HG03565 (cell line): Measurements from ENCODE around the gene LIG1.
"Not testable (repeated sequence)": the region's sequence is repeated elsewhere in the genome, so short reads cannot be mapped to it uniquely, and the experiment has no call there.

Source experiments
- ATAC-seq: cut with Tn5 transposase; IDR thresholded peaks from one replicate; pipeline ENCODE4 v1.9.1; 2021; ENCODE audit warnings: mild to moderate bottlenecking, moderate library complexity; ENCODE audit not compliant: unreplicated experiment

Gene LIG1

DNA sequence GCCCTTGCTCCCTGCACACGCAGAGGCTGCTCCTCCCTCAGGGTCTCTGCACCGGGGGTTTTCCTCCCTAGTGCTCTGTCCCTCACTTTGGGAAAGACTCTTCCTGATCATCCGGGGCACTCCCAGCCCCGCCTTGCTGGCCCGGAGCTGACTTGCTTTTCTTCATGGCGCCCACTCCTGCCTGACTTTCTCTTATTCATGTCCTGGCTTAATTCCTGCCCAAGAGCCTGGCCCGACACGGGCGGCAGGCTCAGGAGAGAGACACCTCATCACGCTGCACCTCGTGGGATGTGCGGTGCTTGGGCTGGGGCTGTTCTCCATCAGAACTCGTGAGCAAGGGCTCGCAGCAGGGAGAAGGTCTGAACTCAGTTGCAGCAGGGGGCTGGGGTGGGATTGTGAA is 47.7 kb downstream of the LIG1 start:
- no peak for ATAC-seq

DNA sequence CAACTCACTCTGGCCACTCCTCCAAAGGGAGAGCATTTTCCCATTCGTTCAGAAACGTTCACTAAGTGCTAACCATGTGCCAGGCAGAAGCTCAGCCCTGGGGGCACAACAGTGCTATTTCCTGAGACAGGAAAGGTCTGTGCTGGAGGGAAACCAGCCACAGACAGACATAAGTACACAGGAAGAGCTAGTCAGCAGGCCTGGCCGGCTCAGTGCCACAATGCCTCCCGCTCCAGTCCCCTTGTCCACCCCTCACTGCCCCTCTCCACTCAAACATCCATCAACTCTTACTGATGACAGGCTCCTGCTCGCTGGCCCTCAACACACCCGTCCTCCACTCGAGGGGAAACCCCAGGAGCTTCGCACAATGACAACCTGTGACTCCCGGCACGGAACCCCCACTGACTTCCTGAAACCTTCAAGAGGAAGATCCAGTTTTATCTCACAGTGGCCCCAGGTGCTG is 48.2 kb downstream of the LIG1 start:
- ATAC-seq, result no peak

DNA sequence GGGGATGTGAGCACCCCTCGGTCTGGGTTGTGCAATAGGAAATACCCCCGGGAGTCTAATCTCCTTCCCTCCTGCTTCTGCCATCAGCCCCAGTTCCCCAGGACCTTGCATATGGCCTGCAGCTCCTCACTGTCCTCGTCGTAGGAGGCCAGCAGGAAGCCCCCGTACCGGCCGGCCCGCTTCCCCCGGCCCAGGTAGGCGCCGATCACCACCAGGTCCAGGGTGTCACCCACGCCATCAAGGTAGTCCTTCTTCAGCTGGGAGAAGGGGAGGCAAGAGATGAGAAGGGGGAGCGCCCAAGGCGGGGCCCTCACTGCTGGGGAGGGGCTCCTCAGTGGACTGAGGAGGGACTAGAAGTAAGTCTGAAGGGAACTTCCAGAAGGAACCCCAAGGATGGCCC is 49.1 kb downstream of the LIG1 start:
- no peak for ATAC-seq

DNA sequence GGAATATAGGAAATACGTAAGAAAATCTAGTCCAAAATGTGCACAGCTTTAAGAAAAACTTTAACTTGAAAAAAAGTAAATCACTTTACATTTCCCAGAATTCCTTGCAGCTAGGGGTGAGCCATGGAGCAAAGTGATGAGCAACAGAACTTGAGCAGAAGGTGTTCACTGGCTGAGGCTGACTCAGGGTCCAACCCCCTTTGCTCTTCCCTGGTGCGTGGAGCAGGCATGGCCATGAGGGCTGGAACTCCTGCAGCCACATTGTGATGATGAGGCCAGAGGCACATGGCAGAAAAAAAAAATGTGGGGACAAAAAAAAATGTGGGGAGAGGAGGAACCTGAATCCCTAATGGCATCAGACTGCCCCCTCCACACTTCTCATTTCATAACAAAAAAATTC is 49.6 kb downstream of the LIG1 start:
- ATAC-seq, result no peak

DNA sequence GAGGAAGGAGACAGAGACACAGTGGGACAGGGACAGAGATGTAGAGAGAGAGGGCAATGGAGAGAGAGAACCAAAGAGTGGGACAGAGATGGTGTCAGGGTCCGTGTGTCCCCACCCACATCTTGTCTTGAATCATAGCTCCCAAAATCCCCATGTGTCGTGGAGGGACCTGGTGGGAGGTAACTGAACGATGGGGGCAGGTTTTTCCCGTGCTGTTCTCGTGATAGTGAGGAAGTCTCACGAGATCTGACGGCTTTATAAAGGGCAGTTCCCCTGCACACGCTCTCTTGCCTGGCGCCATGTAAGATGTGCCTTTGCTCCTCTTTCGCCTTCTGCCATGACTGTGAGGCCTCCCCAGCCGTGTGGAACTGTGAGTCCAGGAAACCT is 52.0 kb downstream of the LIG1 start:
- no peak for ATAC-seq

DNA sequence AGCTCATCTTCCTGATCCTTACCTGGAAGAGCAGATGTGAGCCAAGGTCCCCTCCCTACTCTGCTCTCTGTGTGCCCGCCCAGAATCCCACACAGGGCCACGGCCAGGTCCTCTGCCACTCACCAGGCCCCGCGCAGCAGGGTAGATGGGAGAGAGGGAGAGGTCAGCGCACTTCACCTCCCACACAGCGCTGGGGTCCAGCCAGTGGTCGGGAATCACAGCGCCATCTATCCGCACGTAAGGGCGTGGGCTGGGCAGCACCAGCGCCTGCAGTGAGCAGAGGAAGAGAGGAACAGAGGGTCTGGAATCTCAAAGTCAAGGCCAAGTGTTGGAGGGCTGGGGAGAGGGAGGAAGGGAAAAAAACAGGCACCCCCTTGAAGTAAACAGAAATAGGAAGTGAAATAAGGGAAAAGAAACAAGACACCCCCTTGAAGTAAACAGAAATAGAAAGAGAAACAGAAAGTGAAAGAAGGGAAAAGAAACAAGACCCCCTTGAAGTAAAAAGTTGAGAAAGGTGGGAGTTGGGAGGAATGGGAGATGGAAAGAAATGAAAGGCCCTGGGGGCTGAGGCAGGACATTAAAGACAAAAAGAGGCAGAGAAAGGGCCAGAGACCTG is 52.5 kb downstream of the LIG1 start:
- no peak for ATAC-seq

DNA sequence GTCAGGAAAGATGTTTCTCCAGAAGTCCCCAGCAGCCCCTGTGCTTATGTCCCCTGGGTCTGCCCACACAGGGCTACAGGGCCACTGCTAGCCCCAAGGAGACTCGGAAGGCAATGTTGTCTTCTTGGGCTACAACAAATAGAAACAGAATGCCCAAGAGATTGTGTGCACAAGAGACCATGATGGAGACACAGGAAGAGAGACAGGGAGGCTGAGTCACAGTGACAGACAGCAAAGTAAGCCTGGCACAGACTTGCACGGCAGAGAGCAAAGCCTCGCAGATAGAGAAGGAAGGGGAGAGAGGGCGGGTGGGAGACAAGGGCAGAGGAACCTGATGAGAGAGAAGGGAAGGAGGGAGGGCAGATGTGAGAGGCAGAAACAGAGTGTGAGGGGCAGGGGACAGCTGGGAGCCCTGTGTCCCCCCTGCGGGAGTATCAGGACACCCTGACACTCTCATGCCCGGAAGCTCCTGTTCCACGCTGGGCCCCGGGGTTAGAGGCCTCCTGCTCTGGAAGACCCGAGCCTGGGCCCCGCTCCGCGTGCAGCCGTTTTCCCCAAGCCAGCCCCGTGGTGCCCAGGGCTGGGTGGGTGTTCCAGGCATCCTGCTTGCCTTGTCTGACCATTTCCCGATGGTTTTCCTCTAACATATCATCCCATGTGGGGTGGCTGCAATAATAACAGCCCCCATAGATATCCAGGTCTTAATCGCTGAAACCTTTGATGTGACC is 56.8 kb downstream of the LIG1 start:
- ATAC-seq, result no peak

DNA sequence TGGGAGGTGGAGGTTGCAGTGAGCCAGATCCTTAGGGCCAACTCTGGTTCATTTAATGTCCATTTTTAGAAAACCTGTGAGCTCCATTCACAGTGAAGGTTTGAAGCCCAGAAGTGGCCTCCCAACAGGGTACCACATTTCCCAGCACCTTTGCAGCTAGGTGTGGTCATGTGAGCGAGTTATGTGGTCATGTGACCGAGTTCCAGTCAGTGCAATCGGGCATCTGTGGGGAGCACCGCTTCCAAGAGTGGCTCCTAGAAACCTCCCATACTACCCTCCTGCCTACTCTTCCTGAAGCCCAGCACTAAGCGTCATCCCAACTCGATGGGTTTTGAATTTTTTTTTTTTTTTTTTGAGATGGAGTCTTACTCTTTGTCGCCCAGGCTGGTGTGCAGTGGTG is 58.9 kb downstream of the LIG1 start:
- ATAC-seq, result no peak

DNA sequence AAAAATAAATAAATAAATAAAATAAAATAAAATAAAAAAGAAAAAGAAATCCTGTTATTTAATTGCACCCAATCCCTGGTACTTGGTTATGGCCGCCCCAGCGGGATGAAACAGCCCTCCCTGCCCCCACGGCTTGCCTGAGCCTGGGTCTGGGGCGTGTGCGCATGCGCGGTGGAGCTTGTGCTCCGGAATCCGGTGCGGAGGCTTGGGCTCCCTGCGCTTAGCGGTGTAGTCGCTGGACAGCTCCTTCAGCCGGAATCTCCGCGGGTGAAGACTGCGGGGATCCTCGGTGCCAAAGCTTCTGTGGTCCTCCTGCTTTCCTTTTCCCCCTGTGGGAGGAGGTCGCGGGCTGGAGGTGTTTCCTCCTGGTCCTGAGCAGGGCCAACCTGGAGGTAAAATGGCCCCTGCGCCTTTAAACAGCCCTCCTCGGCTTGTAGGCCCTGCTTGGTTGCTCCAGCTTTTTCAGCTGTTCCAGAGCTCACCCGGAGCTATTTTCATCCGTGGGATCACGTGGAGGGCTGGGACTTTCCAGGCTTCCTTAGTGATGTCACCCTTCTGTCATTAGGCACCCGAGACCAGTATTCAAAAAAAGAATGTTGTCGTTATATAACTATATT is 59.7 kb downstream of the LIG1 start, which contains the start of gene PLA2G4C:
Gene PLA2G4C, minus strand, starts transcription at position 468 of the 617 bp plus-strand sequence. CDS start 4,288 bp downstream, outside the sequence.
- peak; percentile 43 for ATAC-seq

DNA sequence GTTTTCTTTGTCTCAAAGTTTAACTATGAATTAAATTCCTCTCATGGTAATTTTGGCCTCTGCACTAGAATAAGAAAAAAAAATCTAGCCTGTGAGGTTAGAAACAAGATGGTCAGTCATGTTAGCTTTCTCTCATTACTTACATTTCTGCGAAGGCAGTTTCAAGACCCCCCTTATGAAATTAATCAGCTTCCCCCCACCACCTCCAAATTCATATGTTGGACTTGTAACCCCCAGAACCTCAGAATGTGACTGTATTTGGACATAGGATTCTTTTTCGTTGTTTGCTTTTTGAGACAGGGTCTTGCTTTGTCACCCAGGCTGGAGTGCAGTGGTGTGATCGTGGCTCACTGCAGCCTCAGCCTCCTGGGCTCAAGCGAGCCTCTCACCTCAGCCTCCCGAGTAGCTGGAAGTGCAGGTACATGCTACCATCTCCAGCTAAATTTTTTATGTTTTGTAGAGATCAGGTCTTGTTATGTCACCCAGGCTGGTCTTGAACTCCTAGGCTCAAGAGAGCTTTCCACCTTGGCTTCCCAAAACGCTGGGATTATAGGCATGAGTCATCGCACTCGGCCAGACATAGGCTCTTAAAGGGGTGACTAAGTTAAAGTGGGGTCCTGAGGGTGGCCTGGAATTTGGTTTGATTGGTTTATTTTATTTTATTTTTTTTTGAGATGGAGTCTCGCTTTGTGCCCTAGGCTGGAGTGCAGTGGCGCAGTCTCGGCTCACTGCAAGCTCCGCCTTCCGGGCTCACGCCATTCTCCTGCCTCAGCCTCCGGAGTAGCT is 61.0 kb downstream of the LIG1 start:
- no peak for ATAC-seq

DNA sequence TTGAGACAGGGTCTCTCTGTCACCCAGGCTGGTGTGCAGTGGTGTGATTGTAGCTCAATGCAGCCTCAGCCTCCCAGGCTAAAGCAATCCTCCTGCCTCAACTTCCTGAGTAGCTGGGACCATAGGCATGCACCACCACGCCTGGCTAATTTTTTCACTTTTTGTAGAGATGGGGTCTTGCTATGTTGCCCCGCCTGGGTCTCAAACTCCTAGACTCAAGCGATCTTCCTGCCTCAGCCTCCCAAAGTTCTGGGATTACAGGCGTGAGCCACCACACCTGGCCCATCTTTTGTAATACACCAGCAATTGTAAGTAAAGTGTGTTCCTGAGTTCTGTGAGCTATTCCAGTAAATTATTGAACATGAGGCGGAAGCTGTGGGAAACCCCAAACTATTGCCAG is 66.2 kb downstream of the LIG1 start:
- no peak for ATAC-seq

DNA sequence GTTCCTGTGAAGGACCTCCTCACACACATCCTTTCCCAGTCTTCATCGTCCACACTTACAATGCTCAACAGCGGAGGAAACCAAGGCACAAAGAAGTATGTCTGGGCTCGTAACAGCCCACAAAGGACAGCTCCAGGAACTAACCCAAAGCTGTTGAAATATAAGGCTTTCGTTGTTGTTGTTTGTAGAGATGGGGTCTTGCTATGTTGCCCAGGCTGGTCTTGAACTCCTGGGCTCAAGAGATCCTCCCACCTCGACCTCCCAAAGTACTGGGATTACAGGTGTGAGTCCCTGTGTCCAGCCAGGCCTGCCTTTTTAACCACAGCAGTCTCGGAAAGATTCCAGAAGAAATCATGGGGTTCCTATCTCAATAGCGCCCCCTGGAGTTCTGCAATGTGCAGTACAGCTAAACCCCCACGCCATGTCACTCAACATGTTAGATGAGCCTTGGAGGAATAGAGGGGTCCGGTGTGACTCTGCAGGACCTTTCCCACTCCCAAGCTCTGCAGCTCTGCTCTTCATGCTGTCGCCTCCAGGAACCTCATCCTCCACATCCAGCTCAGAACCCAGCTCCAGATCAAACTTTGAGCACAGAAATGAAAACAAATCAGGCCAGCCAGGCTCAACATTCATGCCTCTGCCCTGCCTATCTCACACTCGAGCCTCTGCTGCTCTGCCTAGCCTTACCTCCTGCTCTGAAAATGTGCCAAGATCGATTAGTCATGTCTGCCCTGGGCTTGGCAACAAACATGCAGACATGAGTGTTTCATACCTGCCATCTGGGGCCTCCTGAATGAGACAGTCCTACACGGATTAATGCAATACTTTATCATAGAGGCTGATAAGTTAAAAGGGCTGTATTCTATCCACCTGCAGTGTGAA is 67.0 kb downstream of the LIG1 start:
- ATAC-seq, result no peak

DNA sequence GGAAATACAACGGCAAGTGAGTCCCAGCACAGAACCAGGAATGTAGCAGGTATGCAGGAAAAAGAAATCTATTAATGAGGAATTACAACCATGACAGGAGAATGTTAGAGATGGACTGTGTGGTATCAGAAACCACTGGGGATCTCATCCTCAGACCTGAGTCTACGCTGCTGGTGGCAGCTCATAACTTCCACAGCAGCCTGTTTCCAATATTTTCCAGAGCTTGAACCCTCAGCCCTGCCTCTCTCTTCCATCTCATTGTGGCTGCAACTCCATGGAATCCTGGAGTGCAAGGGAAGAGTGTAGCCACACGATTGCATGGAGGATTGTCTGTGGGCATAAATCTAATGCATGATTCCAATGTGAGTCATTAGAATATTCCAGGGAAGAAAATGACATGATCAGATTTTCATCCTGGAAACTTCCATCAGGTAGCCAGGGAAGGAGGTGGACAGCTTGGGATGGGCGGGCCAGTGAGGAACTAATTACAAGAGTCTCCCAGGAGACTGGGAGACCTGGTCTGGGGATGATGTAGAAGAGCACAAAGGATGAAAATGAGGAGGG is 74.5 kb downstream of the LIG1 start:
- no peak for ATAC-seq

DNA sequence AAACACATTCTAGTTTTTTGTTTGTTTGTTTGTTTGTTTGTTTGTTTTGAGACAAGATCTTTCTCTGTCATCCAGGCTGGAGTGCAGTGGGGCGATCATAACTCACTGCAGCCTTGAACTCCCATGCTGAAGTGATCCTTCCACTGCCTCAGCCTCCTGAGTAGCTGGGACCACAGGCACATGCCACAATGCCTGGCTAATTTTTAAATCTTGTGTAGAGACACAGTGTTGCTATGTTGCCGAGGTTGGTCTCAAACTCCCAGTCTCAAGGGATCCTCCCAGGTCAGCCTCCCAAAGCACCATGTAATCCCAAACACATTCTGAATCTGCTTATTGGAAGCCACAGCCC is 75.3 kb downstream of the LIG1 start:
- ATAC-seq, result no peak

DNA sequence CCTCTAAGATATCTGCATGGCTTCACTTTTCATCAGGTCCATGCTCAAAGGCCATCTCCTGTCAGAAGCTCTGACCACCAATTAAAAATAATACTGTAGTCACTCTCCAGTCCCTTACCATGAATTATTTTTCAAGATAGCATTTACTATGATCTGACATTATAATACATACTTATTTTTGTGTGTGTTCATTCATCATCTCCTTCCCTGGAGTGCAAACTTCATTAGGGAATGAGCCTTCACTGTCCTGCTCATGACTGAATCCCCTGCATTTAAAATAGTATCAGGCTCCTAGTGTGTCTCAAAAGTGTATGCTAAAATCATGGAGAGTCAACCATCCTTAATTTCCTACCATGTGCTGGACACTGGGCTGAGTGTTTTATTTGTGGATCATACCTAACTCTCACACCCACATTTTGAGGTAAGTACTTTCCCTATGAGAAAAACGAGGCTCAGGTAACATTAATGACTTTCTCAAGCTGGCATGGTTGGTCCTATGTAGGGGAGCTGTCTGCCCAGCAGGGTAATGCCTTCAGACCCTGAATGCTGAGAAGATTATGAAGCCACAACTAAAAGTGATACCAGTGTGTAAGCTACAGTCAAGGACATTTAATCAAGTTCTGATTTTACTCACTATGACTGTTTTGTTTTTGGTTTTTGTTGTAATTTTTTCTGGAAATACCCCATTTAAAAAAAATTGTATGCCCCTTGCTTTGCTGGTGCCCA is 75.9 kb downstream of the LIG1 start:
- ATAC-seq, result no peak

DNA sequence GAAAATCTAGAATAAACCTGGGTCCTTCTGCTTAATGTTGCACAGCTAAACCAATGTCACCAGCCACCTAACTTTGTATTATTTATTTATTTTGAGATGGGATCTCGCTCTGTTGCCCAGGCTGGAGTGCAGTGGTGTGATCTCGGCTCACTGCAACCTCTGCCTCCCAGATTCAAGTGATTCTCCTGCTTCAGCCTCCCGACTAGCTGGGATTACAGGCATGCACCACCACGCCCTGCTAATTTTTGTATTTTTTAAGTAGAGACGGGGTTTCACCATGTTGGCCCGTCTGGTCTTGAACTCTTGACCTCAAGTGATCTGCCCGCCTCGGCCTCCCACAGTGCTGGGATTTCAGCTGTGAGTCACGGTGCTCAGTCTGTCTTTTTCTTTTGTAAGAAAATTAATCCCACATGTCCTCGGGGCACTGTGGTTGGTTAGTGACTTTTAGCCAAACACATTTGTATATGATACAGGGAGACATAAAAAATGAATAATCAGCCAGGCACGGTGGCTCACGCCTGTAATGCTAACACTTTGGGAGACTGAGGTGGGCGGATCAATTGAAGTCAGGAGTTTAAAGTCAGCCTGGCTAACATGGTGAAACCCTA is 78.9 kb downstream of the LIG1 start:
- ATAC-seq, result not testable (repeated sequence)

DNA sequence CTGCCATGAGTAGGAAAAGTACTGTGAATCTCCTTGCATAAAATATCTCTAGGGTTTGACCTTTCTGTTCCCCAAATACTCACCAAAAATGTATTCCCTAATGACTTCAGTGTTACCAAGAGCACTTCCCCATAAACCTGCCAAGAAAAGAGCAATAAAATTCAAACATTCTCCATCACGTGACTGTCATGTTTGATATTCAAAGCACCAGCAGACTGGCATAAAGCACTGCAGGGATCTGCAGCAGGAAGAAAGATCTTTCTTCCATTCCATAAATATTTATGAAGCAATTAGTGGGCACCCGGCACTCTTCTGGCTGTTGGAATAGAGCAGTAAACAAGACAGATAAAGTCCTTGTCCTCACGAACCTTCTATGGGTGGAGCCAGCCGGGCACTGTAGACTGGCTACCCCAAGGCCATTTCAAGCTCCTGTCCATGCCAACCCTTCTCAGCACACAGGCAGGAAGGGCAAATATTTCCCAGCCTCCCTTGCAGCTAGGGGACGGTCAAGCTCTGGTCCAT is 79.8 kb downstream of the LIG1 start:
- no peak for ATAC-seq

DNA sequence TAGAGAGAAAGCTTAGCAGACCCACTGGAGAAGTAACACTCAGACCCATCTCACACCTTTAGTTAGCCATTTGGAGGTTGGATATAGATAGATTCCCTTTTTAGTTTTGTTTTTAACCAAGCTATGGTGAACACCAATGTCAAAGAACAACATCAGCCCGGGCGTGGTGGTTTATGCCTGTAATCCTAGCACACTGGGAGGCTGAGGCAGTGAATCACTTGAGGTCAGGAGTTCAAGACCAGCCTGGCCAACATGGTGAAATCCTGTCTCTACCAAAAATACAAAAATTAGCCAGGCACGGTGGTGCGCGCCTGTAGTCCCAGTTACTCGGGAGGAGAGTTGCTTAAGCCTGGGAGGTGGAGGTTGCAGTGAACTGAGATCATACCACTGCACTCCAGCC is 81.2 kb downstream of the LIG1 start:
- ATAC-seq, result not testable (repeated sequence)
